ENCODE measurements around the gene TPST1.
"Not testable (repeated sequence)": the region's sequence is repeated elsewhere in the genome, so short reads cannot be mapped to it uniquely, and the experiment has no call there.

Gene TPST1

DNA sequence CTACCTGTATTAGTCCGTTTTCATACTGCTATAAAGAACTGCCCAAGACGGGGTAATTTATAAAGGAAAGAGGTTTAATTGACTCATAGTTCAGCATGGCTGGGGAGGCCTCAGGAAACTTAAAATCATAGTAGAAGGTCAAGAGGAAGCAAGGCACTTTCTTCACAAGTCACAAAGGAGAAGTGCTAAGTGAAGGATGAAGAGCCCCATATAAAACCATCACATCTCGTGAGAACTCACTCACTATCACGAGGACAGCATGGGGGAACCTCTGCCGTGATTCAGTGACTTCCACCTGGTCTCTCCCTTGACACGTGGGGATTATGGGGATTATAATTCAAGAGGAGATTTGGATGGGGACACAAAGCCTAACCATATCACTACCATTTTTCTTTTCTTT lies 119.9 kb downstream of the TPST1 start:
- DNase-seq (ENCODE audit: low read depth in 1 of 2, low spot score in 1 of 2), result not testable (repeated sequence)

DNA sequence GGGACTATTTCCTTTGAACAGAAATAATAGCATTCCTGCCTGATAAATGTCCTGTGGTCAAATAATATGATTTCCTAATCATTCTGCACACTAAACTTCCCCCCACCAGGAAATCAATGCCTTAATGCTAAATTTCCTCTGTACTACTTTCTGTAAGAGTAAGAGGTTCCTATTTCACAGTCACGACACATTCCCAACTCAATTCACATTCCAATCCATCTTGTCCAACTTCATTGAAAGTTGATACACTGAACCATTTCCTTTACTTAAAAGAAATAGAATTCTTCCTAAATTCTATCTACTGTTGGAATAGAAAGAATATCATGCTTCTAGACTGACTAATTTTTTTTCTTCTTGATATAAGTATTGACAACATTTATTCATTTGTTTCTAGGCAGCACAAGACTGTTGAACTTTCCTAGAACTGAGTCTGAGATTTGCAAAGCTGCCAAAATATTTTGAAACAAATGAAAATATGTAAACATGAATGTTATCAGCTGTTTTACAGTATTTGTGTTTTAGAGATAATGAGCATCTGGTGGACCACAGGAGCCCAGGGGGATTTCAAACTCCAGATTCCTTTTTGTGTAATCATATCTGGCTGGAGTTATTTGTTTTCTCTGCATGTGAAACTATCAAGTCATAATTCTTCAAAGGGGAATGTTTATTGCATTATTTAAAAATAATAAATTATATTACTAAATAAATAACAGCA lies 121.5 kb downstream of the TPST1 start:
- DNase-seq (ENCODE audit: low read depth in 1 of 2, low spot score in 1 of 2), result no peak

DNA sequence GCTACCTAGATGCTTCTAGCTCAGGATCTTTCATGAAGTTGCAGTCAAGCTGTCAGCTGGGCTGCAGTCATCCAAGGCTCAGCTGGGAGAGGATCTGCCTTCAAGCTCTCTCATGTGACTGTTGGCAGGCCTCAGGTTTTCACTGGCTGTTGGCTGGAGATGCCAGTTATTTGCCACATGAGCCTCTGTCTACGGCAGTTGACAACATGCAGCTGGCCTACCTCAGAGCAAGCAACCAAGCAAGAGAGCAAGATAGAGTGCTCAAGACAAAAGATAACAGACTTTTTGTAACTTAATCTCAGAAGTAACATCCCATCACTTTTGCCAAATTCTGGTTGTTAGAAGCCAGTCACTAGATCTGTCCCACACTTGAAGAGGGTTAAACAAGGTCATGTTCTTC lies 125.8 kb downstream of the TPST1 start:
- no peak for DNase-seq (ENCODE audit: low read depth in 1 of 2, low spot score in 1 of 2)

DNA sequence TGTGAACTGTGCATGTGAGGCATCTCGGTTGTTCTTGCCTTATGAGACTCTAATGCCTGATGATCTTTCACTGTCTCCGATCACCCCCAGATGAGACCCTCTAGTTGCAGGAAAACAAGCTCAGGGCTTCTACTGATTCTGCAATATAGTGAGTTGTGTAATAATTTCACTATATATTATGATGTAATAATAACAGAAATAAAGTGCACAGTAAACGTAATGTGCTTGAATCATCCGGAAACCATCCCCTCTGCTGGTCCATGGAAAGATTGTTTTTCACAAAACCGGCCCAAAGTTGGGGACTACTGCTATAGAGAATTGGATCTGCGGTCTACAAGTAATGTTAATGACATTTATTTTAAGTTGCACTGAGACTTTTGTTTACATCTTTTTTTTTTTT lies 126.7 kb downstream of the TPST1 start:
- no peak for DNase-seq (ENCODE audit: low read depth in 1 of 2, low spot score in 1 of 2)

DNA sequence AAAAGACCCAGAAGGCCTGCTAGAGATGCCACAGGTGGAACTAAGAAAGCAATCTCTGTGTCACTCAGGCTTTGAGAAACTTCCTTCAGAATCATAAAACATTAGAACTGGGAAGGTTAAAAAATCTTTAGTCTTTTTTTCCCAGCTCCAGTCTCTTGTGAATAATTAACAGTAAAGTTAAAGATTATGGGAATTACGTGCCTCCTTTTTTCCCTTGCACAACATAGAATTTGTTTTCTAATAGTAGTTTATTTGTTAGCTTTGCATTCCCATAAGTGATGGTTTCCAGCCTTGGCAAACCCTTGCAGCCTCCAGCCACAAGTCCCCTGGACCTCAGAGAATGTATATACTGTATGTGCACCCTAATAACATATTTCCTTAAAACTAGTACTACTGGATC lies 128.3 kb downstream of the TPST1 start:
- DNase-seq (ENCODE audit: low read depth in 1 of 2, low spot score in 1 of 2), result no peak

DNA sequence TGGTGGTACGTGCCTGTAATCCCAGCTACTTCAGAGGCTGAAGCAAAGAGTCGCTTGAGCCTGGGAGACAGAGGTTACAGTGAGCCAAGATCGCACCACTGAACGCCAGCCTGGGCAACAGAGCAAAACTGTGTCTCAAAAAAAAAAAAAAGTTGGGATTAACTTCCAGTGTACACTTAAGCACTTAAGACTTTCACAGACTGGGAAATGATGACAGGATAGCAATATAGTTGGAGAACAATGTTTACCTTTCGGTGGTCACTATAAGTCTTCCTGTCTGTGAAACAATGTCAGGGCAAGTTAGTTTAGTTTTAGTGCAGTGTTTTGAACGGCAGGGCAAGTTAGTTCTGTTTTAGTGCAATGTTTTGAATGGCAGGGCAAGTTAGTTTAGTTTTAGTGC lies 130.2 kb downstream of the TPST1 start:
- no peak for DNase-seq (ENCODE audit: low read depth in 1 of 2, low spot score in 1 of 2)

DNA sequence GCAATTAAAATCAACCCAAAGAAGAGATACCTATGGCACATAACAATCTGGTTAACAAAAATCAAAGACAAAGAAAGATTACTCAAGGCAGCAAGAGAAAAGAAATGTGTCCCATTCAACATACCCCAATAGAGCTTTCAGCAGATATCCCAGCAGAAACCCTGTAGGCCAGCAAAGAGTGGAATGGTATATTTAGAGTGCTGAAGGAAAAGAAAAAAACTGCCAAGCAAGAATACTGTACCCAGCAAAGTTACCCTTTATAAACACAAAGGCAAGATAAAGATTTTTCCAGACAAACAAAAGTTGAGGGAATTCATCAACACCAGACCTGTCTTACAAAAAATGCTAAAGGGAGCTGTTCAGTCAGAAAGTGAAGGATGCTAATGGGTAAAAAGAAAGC lies 131.6 kb downstream of the TPST1 start:
- DNase-seq (ENCODE audit: low read depth in 1 of 2, low spot score in 1 of 2), result no peak

DNA sequence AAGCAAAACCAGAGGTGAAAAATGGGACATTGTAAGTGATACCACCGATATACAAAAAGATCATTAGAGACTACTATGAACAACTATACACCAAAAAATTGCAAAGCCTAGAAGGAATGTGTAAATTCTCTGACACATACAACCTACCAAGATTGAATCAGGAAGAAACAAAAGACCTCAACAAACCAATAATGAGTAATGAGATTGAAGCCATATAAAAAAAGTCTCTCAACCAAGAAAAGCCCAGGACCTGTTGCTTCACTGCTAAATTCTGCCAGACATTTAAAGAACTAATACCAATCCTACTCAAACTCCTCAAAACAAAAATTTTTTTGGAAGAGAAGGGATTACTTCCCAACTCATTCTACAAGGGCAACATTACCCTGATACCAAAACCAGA lies 134.0 kb downstream of the TPST1 start:
- DNase-seq (ENCODE audit: low read depth in 1 of 2, low spot score in 1 of 2), result no peak

DNA sequence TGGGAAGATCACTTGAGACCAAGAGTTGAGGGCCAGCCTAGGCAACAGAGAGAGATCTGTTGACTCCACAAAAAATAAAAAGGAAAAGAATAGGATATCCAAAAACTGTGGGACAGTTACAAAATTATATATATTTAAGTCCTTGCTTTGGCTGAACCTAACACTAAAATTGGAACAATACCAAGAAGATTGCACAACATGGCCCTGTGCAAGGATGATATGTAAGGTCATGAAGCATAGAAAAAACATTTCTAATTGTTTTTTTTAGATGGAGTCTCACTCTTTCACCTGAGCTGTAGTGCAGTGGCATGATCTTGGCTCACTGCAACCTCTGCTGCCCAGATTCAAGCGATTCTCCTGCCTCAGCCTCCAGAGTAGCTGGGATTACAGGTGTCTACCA lies 139.0 kb downstream of the TPST1 start:
- DNase-seq (ENCODE audit: low read depth in 1 of 2, low spot score in 1 of 2), result no peak

DNA sequence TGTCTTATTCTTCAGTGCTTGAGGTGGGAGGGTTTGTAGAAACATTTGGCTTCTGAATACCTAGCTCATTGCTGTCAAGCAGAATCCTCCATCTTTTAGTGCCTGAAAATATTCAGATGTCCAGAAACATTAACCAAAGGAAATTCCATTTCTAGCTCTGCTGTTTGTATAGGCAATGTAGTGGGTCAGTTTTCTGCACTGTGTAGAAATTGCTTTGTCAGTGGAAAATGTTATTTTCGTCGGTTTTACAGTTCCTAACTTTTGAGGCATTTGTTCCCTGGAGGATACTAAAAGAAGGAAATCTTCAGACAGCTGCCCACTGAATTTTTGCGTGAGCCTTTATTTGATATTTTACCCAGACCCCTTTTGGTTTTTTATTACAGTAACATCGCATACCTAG lies 143.4 kb downstream of the TPST1 start:
- no peak for DNase-seq (ENCODE audit: low read depth in 1 of 2, low spot score in 1 of 2)

DNA sequence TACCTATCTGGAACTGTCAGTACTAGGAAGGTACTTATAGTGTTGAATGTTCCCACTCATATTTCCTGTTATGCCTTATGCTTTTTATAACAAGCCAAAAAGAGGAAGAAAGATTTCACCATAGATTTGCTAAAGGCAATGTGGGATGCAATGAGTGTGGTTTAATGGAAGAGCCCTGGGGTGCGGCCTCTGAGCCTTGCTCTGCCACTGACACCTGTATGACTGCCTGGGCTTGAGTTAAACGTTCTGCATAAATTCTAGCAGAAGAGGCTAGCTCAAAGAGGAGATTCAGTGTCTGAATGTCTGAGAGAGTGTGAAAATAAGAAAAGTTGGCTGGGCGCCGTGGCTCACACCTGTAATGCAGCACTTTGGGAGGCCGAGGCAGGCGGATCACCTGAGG lies 143.8 kb downstream of the TPST1 start:
- DNase-seq (ENCODE audit: low read depth in 1 of 2, low spot score in 1 of 2), result no peak

DNA sequence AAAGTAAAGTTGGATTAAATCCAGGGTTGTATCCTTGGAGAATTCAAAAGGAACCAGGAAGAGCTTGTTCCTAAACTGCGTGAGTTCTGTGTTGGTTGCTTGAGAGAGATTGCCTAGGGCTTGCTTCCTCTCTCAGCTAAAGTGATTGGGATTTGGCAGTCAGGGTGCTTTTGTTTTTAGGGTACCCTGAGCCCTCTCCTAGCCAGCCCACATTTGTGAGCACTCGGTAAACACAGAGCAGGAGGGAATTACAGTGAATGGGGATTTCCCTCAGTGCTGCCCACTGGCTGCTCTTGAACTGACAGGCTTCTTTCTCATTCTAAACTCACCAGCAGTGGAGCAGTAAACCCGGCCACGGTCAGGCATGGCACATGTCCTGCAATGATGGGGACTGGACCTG lies 146.9 kb downstream of the TPST1 start:
- DNase-seq (ENCODE audit: low read depth in 1 of 2, low spot score in 1 of 2), result no peak

DNA sequence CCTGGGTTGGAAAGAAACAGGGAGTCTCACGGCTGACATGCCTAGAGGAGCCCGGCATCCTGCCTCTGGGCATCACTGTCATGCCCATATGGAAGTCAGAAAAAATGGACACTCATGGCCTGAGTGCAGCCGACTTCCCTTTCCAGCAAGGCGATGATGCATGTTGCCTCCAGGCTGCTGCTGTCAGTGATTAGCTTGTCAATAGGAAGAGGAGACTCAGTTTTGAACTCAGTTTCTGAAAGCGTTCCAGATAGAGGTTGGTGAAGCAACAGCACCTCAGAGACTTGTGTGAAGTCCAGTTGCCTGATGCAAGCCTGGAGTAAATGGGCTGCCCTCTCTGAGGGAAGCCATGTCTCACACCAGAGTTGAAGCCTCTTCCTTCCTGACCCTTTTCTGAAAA lies 148.4 kb downstream of the TPST1 start:
- DNase-seq (ENCODE audit: low read depth in 1 of 2, low spot score in 1 of 2), result no peak

DNA sequence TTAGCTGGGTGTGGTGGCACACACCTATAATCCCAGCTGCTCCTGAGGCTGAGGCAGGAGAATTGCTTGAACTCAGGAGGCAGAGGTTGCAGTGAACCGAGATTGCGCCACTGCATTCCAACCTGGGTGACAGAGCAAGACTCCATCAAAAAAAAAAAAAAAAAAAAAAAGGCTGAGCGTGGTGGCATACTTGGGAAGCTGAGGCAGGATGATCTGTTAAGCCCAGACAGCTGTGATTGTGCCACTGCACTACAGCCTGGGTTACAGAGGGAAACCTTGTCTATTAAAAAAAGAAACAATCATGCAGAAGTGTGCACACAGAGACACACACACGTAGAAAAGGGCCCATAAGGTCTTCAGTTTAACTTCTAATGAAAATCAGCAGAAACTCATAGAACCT lies 150.6 kb downstream of the TPST1 start:
- no peak for DNase-seq (ENCODE audit: low read depth in 1 of 2, low spot score in 1 of 2)

DNA sequence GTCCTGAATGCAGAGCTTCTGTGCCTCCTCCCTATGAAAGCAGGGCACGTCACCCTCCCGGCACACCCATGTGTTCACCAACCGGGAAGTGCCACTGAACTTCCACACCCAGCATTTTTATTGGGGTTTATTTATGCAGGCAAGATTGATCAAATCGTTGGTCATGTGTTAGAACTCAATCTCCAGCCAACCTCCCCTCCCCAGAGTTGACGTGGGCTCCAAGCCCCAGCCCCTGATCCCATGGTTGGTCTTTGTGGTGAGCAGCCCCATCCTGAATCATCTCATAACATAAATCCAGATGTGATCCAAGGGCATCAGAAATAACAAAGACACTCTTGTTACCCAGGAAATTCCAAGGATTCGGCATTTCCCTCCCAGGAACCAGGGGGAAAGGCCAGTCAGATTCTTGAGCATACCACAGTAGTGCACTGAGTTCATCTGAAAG lies 151.2 kb downstream of the TPST1 start:
- no peak for DNase-seq (ENCODE audit: low read depth in 1 of 2, low spot score in 1 of 2)

DNA sequence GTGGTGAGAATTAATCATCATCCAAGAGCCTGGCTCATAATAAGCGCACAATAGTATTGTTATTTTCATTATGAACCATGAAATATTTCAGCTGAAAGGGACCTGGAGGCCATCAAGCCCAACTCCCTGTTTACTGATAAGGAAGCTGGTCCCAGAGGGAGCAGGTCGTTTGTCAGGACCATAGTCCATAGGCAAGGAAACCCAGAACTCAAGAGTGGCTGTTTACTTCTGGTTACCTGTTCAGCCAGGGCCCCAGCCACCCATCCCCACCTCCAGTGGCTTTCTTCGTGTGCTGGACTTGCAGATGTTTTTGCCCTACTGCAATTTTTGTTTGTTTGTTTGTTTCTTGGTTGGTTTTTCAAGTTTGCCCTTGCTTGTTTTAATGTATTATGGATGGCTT lies 152.0 kb downstream of the TPST1 start:
- no peak for DNase-seq (ENCODE audit: low read depth in 1 of 2, low spot score in 1 of 2)

DNA sequence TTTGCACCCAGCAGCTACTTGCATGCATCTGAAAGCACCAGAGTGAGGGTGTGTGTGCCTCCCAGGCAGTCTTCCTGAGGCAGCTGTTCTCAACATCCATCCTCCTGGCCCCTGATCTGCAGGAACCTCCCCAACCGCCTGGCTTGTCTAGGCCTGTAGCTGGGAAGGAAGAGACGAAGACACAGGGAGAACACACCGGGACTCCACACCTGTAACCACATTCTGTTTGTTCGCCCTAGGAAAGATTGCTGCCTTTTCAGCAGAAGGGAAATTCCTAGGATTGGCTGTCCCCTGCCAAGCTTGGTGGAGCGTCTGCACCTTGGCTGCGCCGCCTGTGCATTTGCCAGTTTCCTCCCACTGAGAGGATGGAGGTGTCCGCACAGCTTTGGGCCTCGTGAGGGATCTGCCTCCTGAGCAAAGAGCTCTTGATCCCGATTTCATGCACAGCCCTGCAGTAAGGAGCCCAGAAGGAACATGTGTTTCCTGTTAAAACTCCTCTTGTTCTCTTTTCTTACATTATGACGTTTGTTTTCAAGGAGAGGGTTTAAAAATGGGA lies 154.6 kb downstream of the TPST1 start:
- DNase-seq (ENCODE audit: low read depth in 1 of 2, low spot score in 1 of 2), result no peak

DNA sequence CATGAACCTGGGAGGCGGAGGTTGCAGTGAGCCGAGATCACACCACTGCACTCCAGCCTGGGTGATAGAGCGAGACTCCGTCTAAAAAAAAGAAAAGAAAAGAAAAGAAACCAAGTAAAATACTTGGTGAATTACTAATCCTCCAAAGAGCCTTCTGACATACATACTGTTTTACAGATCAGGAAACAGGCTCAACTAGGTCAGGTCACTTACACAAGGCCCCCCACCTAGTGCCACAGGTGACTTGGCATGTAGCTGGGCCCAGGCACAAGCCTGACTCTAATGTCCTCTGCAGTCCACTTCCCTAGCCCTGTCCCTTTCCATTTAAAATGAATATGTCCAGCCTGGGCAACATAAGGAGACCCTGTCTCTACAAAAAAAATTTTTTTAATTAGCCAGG lies 157.0 kb downstream of the TPST1 start:
- DNase-seq (ENCODE audit: low read depth in 1 of 2, low spot score in 1 of 2), result no peak

DNA sequence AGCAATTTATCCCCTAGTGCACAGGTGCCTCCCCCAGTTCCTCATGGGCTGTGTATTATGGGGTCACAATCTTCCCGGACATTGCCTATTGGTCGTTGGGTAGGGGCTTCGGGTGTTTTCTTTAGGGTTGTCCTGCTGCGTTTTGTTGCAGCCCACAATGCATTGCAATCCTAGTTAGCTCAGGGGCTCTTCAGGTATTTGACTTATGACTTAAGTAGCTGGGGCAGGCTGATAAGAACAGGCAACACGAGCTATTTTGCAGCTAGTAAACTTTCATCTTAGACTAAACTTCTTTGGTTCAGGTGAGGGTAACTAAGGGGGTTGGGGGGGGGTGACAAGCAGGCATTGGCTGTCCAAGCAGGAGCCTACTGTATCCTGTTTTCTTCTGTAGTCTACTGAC lies 158.5 kb downstream of the TPST1 start:
- DNase-seq (ENCODE audit: low read depth in 1 of 2, low spot score in 1 of 2), result no peak

DNA sequence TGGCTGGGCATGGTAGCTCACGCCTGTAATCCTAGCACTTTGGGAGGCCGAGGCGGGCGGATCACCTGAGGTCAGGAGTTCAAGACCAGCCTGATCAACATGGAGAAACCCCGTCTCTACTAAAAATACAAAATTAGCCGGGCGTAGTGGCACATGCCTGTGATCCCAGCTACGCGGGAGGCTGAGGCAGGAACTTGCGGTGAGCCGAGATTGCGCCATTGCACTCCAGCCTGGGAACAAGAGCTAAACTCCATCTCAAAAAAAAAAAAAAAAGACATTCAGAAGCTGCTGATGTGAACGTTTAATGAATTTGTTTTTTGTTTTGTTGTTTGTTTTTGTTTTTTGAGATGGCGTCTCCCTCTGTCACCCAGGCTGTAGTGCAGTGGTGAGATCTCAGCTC lies 159.9 kb downstream of the TPST1 start:
- not testable (repeated sequence) for DNase-seq (ENCODE audit: low read depth in 1 of 2, low spot score in 1 of 2)

DNA sequence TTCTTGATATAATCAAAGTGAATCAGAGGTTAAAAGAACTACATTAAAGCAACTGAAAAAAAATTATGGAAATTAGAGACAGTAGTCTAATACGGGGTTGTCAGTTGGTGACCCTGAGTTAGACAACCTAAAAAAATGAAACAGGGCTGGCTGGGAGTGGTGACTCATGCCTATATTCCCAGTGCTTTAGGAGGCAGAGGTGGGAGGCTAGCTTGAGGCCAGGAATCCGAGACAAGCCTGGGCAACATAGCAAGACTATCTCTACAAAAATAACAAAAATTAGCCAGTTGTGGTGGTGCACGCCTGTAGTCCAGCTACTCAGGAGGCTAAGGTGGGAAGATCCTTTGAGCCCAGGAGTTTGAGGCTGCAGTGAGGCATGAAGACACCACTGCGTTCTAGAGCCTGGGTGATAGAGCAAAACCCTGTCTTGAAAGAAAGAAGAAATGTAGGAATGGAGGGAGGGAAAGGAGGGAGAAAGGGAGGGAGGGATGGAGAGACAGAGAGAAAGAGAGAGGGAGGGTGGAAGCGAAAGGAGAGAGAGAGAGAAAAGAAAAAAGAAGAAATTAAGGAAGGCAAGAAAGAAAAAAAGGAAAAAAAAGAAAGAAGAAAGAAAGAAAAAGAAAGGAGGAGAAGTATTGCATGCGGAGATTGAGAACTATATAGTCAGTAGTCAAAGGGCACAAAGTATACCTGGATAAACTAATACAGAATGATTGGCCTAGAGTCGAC lies 166.1 kb downstream of the TPST1 start:
- DNase-seq (ENCODE audit: low read depth in 1 of 2, low spot score in 1 of 2), result no peak

DNA sequence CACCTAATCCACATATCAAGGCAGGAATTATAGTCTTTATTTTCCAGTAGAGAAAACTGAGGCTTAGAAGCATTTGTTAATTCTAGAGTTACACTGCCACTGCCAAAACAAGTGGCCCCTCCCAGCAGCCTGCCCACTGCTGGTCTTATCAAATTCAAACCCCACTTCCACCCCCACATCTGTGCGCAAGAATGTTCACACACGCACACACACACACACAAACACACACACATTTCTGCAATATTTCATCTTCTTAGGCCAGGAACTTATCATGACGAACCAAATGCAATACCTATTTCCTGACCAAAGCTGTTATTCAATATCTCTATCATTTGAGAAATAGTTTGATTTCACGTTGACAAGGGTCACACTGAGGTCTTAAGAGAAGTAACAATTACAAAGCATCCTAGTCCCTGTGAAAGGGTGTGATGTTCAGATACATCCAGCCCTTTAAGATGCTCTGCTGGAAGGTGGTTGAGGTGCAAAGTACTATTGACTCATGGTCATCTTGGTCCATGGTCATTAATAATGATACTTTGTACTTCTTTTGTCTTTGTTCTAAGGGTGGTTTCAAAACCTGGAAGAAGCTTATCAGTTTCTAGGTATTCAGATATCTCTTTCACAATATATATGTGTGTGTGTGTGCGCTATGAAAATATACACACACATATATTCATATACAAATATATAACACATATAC lies 169.2 kb downstream of the TPST1 start:
- not testable (repeated sequence) for DNase-seq (ENCODE audit: low read depth in 1 of 2, low spot score in 1 of 2)

Measured in stimulated activated CD4-positive, alpha-beta T cell treated with anti-CD3 and anti-CD28 coated beads, Interleukin-15, amount 100 ng/mL, for 1 hour (primary cell).